Measurements from ENCODE around the gene ZNF148.

Gene ZNF148

DNA sequence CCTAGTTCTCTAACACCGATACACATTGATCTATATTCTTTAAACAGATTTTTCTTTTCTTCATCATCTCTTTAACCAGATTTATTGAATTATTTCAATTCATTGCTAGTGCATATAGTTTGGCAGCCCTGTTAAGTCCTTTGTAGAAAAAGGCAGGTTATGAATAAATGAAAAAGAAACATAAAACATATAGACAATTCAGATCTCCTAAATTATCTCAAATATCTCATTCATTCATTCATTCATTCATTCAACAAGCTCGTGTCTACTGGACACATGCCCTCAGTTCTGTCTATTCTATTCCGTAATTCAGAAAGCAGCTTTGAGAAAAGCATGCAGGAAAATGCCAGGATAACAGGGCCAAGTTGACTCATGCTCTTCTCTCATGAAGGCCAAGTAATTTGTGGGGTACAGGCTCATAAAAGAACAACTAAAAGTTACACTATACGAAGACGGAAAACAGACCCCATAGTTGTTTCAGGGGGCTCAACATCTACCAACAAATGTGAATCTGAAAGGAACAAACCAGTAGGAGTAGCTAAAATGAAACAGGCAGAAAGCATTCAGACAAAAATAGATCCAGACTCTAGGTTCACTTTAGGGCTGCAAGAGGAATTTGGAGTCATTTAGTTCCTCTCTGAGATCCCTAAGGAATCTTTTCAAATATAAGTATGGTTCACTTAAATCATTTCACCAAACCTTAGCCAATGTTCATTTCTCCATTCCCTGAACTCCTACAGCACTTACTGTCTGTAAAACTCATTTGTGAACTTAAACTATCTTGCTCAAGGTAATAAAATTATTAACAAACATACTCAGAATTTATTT, 7.5 kb downstream of the ZNF148 start:
- DNase-seq (ENCODE audit: insufficient read length) (no peak), FAIRE-seq (peak; percentile 14)
- TF ChIP-seq TAF1 (IDR thresholded peaks at IDR 0.05; ENCODE audit: borderline replicate concordance, low read depth, low read length) (no peak), POLR2AphosphoS5 (IDR thresholded peaks at IDR 0.05; ENCODE audit: low read depth, low read length) (no peak), POLR2A (IDR thresholded peaks at IDR 0.05; ENCODE audit: low read depth, low read length) (no peak)

- TF ChIP-seq POLR2AphosphoS5 (IDR thresholded peaks at IDR 0.05; ENCODE audit: low read depth, low read length) (no peak), POLR2A (IDR thresholded peaks at IDR 0.05; ENCODE audit: low read depth, low read length) (no peak), TAF1 (IDR thresholded peaks at IDR 0.05; ENCODE audit: borderline replicate concordance, low read depth, low read length) (no peak)
- no peak for DNase-seq (ENCODE audit: insufficient read length)
- FAIRE-seq = no peak
These were observed 9.0 kb downstream of the ZNF148 start for GRCh38 chr3:125366132-125366531.

DNA sequence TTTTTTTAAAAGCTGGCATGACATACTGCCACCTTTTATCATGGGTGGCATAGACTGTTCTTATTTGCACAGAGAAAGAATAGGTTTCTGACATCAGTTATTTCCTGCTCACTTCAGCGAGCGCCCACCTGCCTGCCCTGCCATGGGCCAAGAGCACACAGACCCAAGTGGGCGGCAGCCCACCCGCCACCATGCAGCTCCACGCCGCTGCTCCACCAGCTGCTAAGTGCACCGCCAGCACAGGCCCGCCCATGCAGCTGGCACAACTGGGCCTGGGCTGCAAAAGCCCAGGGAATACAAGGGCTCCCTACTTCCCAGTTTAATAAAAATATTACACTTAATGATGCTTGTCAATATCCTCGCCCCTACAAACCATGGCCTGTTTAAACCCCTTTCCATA, 15.4 kb downstream of the ZNF148 start:
- no peak for TF ChIP-seq POLR2AphosphoS5 (IDR thresholded peaks at IDR 0.05; ENCODE audit: low read depth, low read length)
- no peak for TF ChIP-seq POLR2A (IDR thresholded peaks at IDR 0.05; ENCODE audit: low read depth, low read length)
- no peak for TF ChIP-seq TAF1 (IDR thresholded peaks at IDR 0.05; ENCODE audit: borderline replicate concordance, low read depth, low read length)
- DNase-seq (ENCODE audit: insufficient read length) (no peak), FAIRE-seq (peak; percentile 21)

GRCh38 chr3:125358923-125359322, 16.2 kb downstream of the ZNF148 start:
- FAIRE-seq = peak; percentile 30
- TF ChIP-seq POLR2A (IDR thresholded peaks at IDR 0.05; ENCODE audit: low read depth, low read length) (no peak), TAF1 (IDR thresholded peaks at IDR 0.05; ENCODE audit: borderline replicate concordance, low read depth, low read length) (no peak), POLR2AphosphoS5 (IDR thresholded peaks at IDR 0.05; ENCODE audit: low read depth, low read length) (no peak)
- DNase-seq (ENCODE audit: insufficient read length) = no peak

DNA sequence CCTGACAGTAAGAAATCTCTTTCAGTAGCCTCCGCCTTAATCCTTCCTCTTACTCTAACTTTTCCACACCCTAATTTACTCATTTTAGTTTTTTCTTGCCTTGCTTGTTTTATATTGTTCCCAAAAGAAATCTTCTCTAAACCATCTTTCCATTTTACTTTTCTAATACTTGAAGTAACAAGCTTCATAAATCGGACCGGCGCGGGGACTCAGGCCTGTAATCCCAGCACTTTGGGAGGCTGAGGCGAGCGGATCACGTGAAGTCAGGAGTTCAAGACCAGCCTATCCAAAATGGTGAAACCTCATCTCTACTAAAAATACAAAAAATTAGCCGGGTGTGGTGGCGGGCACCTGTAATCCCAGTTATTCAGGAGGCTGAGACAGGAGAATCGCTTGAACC, 17.3 kb downstream of the ZNF148 start:
- TF ChIP-seq POLR2AphosphoS5 (IDR thresholded peaks at IDR 0.05; ENCODE audit: low read depth, low read length) (no peak), POLR2A (IDR thresholded peaks at IDR 0.05; ENCODE audit: low read depth, low read length) (no peak), TAF1 (IDR thresholded peaks at IDR 0.05; ENCODE audit: borderline replicate concordance, low read depth, low read length) (no peak)
- no peak for FAIRE-seq
- no peak for DNase-seq (ENCODE audit: insufficient read length)

DNA sequence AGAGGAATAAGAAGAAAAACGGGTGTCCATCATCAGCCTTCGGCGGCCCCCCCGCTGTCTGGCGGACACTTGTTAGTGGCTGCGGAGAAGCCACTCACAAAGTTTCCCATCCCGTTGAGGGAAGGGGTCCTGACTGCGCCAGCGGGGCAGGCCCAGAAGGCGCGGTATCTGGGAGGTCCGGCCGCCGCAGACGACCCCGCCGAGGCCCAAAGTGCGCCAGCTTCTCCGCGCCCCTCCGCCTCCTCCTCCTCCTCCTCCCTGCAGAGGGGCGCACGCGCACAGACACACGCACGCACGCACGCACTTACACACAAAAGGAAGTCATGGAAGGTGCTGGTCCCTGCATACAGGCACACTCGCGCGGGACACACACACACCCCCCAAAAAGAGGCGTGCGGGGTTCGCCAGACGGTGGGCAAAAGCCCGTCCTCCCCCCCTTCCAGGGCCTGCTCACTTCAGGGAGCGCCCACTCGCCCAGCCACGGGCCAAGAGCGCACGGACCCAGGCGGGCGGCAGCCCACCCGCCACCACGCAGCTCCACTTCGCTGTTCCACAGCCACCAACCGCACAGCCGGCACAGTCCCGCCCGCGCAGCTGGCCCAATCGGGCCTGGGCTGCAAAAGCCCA, 18.0 kb downstream of the ZNF148 start:
- FAIRE-seq (peak; percentile 94), DNase-seq (ENCODE audit: insufficient read length) (peak; percentile 58)
- TF ChIP-seq TAF1 (IDR thresholded peaks at IDR 0.05; ENCODE audit: borderline replicate concordance, low read depth, low read length) (no peak), POLR2A (IDR thresholded peaks at IDR 0.05; ENCODE audit: low read depth, low read length) (peak; percentile 58; the same call in 1 of the 2 replicates), POLR2AphosphoS5 (IDR thresholded peaks at IDR 0.05; ENCODE audit: low read depth, low read length) (peak; percentile 50; the same call in 1 of the 2 replicates)

- no peak for DNase-seq (ENCODE audit: insufficient read length)
- no peak for FAIRE-seq
- TF ChIP-seq POLR2A (IDR thresholded peaks at IDR 0.05; ENCODE audit: low read depth, low read length) = no peak
- no peak for TF ChIP-seq TAF1 (IDR thresholded peaks at IDR 0.05; ENCODE audit: borderline replicate concordance, low read depth, low read length)
- no peak for TF ChIP-seq POLR2AphosphoS5 (IDR thresholded peaks at IDR 0.05; ENCODE audit: low read depth, low read length)
These were observed 18.7 kb downstream of the ZNF148 start for GRCh38 chr3:125356140-125357026.

DNA sequence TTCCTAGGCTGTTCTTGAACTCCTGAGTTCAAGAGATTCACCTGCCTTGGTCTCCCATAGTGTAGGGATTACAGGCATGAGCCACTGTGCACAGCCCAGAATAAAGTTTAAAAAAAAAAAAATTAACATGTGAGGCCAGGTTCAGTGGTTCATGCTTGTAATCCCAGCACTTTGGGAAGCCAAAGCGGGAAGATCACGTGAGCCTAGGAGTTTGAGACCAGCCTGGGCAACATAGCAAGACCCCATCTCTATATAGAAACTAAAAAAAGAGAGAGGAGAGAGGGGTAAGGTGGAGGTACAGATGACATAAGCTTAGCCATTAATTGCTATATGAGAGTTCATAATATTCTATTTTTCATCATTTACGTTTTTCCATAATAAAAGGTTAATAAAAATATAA, 21.5 kb downstream of the ZNF148 start:
- no peak for TF ChIP-seq POLR2A (IDR thresholded peaks at IDR 0.05; ENCODE audit: low read depth, low read length)
- TF ChIP-seq TAF1 (IDR thresholded peaks at IDR 0.05; ENCODE audit: borderline replicate concordance, low read depth, low read length) = no peak
- TF ChIP-seq POLR2AphosphoS5 (IDR thresholded peaks at IDR 0.05; ENCODE audit: low read depth, low read length) = no peak
- DNase-seq (ENCODE audit: insufficient read length) (no peak), FAIRE-seq (no peak)

- FAIRE-seq (no peak), DNase-seq (ENCODE audit: insufficient read length) (no peak)
- TF ChIP-seq POLR2A (IDR thresholded peaks at IDR 0.05; ENCODE audit: low read depth, low read length) (no peak), TAF1 (IDR thresholded peaks at IDR 0.05; ENCODE audit: borderline replicate concordance, low read depth, low read length) (no peak), POLR2AphosphoS5 (IDR thresholded peaks at IDR 0.05; ENCODE audit: low read depth, low read length) (no peak)
These were observed 22.0 kb downstream of the ZNF148 start for GRCh38 chr3:125353128-125353527.

- FAIRE-seq (peak; percentile 81), DNase-seq (ENCODE audit: insufficient read length) (no peak)
- TF ChIP-seq POLR2AphosphoS5 (IDR thresholded peaks at IDR 0.05; ENCODE audit: low read depth, low read length) = no peak
- no peak for TF ChIP-seq TAF1 (IDR thresholded peaks at IDR 0.05; ENCODE audit: borderline replicate concordance, low read depth, low read length)
- no peak for TF ChIP-seq POLR2A (IDR thresholded peaks at IDR 0.05; ENCODE audit: low read depth, low read length)
These were observed 23.2 kb downstream of the ZNF148 start for GRCh38 chr3:125351814-125352456.

DNA sequence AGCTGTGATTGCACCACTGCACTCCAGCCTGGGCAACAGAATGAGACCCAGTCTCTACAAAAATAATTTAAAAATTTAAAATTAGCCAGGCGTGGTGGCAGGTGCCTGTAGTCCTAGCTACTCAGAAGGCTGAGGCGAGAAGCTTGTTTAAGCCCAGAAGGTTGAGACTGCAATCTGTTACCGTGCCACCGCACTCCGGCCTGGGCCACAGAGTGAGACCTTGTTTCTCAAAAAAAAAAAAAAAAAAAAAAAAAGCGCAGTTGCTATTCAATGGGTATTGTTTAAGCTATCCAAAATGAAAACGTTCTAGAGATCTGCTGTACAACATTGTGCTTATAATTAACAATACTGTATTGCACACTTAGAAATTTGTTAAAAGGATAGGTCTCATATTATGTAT, 24.0 kb downstream of the ZNF148 start:
- DNase-seq (ENCODE audit: insufficient read length) (no peak), FAIRE-seq (no peak)
- no peak for TF ChIP-seq POLR2A (IDR thresholded peaks at IDR 0.05; ENCODE audit: low read depth, low read length)
- no peak for TF ChIP-seq TAF1 (IDR thresholded peaks at IDR 0.05; ENCODE audit: borderline replicate concordance, low read depth, low read length)
- no peak for TF ChIP-seq POLR2AphosphoS5 (IDR thresholded peaks at IDR 0.05; ENCODE audit: low read depth, low read length)
